Stimulated activated effector memory CD8-positive, alpha-beta T cell treated with anti-CD3 and anti-CD28 coated beads, Interleukin-12 subunit alpha, Interleukin-12 subunit beta, amount 100 ng/mL, for 72 hours (primary cell): ENCODE measurements around the gene ITIH4.

ENCODE experiments used
- ATAC-seq: fragments of 150-1000 bp; cut with Tn5 transposase; 2 replicates; pipeline ENCODE4 v1.10.0; 2021
- DNase-seq, 2 donors: peaks; one replicate each; pipeline ENCODE4 v3.0.0; 2021 to 2022; ENCODE audit warnings: low spot score in 2 of 2
- H3K27ac Mint-ChIP-seq: one replicate; pipeline ENCODE4 v1.8.0; 2022; ENCODE audit warnings: mild to moderate bottlenecking, mixed read lengths
- H3K36me3 Mint-ChIP-seq: one replicate; pipeline ENCODE4 v1.8.0; 2022; ENCODE audit warnings: mild to moderate bottlenecking, mixed read lengths
- H3K4me1 Mint-ChIP-seq: one replicate; pipeline ENCODE4 v1.8.0; 2022; ENCODE audit warnings: mixed read lengths
- H3K4me3 Mint-ChIP-seq: one replicate; pipeline ENCODE4 v1.8.0; 2022; ENCODE audit warnings: mild to moderate bottlenecking, mixed read lengths
- H3K9me3 Mint-ChIP-seq: one replicate; pipeline ENCODE4 v1.8.0; 2022; ENCODE audit warnings: mixed read lengths

ITIH4 gene

DNA sequence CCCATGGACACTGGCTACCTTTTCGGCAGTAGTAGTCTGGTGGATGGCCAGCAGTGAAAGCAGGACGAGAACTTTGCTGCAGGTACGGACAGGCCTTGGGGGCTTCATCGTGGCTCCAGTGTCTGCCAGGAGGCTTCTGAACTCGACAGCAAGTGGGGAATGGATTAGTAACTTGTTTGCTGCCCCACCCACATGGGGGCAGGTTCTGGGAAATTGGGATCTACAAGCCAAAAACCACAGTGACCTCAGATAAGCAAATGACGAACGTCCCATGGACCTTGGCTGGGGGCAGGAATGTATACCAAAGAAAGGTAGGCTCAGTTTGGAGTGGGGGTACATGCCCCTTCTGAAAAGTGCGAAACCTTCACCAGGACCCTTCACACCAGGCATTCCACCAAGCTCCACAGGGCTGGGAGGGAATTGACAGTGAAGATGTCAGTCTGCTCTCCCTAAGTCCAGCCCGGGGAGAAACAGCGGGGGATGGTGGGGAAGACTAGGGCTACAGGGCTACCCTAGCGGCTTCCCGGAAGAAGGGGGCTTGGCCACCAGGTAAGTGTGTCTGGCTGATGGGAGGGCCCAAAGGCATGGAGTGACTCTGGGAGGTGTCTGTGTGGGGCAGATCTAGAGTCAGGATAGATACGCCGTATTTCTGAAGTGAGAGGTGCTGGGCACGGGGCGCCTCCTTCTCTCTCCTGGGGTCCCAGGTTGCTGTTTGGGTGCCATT lies at the start of gene ITIH4:
Gene ITIH4 (minus strand): TSS at position 138 of the 724 bp plus-strand sequence. CDS start 30 bp downstream, at position 108.
- no peak within 1 kb of the TSS for H3K4me3 Mint-ChIP-seq
- H3K9me3 Mint-ChIP-seq, result no peaks in the 10 kb centered on the region
- H3K27ac Mint-ChIP-seq, result peak within 1 kb of the TSS; percentile 85
- DNase-seq (no peak), ATAC-seq (no peak)
- no peaks in the 10 kb centered on the region for H3K36me3 Mint-ChIP-seq
- peaks cover 7% of the 10 kb centered on the region for H3K4me1 Mint-ChIP-seq

- DNase-seq (no peak), ATAC-seq (peak; percentile 8)
- H3K27ac Mint-ChIP-seq, result peak overlapping the region; percentile 60
- no peak overlapping the region for H3K4me3 Mint-ChIP-seq
- peaks cover 53% of the 10 kb centered on the region for H3K4me1 Mint-ChIP-seq
- no peaks in the 10 kb centered on the region for H3K9me3 Mint-ChIP-seq
- peaks cover under 1% of the 10 kb centered on the region for H3K36me3 Mint-ChIP-seq
Measured at GRCh38 chr3:52880047-52880446, 49.6 kb upstream of the ITIH4 start.

DNA sequence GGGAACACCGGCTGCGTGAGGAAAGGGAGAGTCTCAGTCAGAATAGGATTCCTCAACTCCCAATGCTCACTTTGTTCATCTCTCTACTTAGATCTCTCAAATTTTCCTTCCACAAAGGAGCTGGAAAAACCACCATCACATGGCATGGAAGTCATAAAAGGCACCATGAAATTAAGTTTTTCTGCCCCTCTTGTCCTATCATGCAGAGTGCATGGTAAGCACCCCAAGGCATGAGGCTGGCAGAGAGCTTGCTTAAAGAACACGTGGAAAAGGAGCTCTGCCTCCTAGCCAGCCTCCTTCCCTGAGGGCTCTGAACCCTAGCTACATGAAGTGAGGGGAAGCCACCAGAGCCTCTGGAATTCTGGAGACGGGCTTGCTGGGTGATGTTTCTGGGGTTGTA lies 49.1 kb upstream of the ITIH4 start:
- Mint-ChIP-seq H3K27ac (no peak overlapping the region), H3K9me3 (no peaks in the 10 kb centered on the region), H3K4me1 (peaks cover 58% of the 10 kb centered on the region), H3K4me3 (no peak overlapping the region), H3K36me3 (no peaks in the 10 kb centered on the region)
- ATAC-seq (no peak), DNase-seq (no peak)

DNA sequence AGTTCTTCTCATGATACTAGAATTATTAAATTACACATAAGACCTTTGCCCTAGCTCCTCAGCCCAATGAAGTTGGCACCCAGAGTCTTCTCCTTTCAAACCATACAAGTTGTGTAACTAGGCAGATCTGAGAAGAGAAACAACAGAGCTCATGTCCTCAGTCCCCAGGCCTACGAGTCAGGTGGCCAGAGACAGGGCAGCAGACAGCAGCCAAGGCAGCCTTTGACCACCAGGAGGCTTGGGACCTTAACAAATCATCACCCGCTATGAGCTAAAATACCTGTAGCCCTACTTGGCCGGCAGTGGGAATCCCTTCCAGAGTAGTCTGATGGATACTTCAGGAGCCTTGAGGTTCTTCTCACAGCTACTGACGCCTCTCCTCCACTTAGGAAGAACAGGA lies 48.6 kb upstream of the ITIH4 start:
- Mint-ChIP-seq H3K4me3 (no peak overlapping the region), H3K9me3 (no peaks in the 10 kb centered on the region), H3K4me1 (peaks cover 63% of the 10 kb centered on the region), H3K36me3 (no peaks in the 10 kb centered on the region), H3K27ac (no peak overlapping the region)
- DNase-seq (no peak), ATAC-seq (no peak)

DNA sequence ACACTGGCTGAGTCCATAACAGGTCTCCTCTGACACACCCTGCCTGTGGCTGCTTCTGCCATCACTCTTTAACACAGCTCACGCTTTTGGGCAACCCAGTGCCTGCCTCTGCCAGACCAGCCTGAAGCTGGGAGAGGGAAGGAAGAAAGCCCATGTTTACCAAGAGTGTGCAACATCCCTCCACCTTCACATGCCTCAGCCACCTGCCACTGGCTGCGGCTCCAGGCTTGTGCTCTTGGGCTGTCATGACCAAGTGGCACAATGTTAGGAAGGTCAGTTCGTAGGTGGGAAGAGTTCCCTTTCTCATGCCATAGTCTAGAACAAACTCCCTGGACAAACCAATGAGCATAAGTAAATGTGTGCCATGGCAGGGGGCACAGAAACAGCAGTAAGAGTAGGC lies 46.6 kb upstream of the ITIH4 start:
- no peak for ATAC-seq
- no peak for DNase-seq
- peaks cover 59% of the 10 kb centered on the region for H3K4me1 Mint-ChIP-seq

GRCh38 chr3:52874864-52875587 lies 44.6 kb upstream of the ITIH4 start:
- peaks cover 62% of the 10 kb centered on the region for H3K4me1 Mint-ChIP-seq
- no peaks in the 10 kb centered on the region for H3K9me3 Mint-ChIP-seq
- H3K36me3 Mint-ChIP-seq, result no peaks in the 10 kb centered on the region
- no peak overlapping the region for H3K27ac Mint-ChIP-seq
- ATAC-seq (no peak), DNase-seq (no peak)
- no peak overlapping the region for H3K4me3 Mint-ChIP-seq

More for the DNA sequence above, 46.6 kb upstream of the ITIH4 start:
- no peaks in the 10 kb centered on the region for H3K9me3 Mint-ChIP-seq
- H3K4me3 Mint-ChIP-seq, result no peak overlapping the region
- H3K27ac Mint-ChIP-seq, result no peak overlapping the region
- no peaks in the 10 kb centered on the region for H3K36me3 Mint-ChIP-seq

- no peaks in the 10 kb centered on the region for H3K9me3 Mint-ChIP-seq
- no peak overlapping the region for H3K4me3 Mint-ChIP-seq
- DNase-seq (no peak), ATAC-seq (no peak)
- peak overlapping the region; percentile 29 for H3K27ac Mint-ChIP-seq
- no peaks in the 10 kb centered on the region for H3K36me3 Mint-ChIP-seq
- peaks cover 58% of the 10 kb centered on the region for H3K4me1 Mint-ChIP-seq
Measured at GRCh38 chr3:52874160-52874701, 43.8 kb upstream of the ITIH4 start.

DNA sequence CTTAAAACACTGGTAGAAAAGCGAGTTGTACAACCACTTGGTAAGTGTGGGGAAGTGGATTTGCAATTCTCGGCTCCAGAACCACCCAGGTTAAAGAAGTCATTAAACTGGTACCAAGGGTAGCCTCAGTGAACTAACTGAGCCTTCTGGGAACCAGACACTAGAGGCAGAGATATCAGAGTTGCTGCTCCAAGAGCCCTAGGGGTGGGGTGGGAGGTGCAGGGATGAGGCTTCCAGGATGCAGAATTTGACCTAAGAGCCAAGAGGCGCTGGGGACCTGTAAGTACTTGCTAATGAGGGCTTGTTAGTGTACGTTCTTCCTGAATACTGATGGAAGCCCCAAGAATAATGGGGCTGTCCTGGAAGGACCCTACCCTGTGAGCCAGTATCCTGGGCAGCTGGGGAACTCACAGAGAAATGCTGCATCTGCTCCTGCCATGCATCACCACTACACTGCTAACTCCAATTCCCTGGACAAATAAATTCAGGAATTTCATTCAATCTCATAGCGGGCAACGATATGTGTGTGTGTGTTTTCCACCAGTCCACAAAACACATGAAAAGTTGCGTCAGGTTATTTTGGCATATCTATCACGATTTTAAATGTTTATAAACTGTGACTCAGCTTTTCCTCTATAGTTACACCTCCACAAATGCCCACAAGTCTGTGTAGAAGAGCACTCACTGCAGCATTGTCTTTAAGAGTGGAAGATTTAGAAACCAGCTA lies 43.1 kb upstream of the ITIH4 start:
- DNase-seq, result no peak
- H3K4me3 Mint-ChIP-seq, result no peak overlapping the region
- peak overlapping the region; percentile 29 for H3K27ac Mint-ChIP-seq
- no peaks in the 10 kb centered on the region for H3K36me3 Mint-ChIP-seq
- peaks cover 55% of the 10 kb centered on the region for H3K4me1 Mint-ChIP-seq
- H3K9me3 Mint-ChIP-seq, result no peaks in the 10 kb centered on the region
- ATAC-seq, result peak; percentile 46

GRCh38 chr3:52872245-52872644 lies 41.8 kb upstream of the ITIH4 start:
- DNase-seq (no peak), ATAC-seq (no peak)
- Mint-ChIP-seq H3K4me3 (no peak overlapping the region), H3K9me3 (no peaks in the 10 kb centered on the region), H3K27ac (peak overlapping the region; percentile 69), H3K4me1 (peaks cover 52% of the 10 kb centered on the region), H3K36me3 (no peaks in the 10 kb centered on the region)

DNA sequence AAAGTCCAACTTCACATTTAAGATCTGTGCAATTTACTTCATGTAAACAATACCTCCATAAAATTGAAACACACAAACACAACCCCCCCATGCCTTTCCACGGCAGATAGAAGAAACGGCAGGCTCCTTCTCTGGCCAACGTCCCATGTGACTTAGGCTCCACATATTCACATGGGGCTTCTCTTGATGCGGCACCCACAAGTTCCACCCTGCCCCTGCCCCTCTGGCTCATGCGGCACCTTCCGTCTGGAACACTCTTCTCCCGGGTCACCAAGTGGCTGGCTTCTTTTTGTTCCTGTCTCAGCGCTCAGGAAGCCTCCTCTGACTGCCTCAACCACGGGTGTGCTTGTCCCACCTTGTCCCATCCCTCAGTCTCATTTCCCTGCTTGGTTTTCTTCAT lies 41.3 kb upstream of the ITIH4 start:
- ATAC-seq (no peak), DNase-seq (no peak)
- no peaks in the 10 kb centered on the region for H3K9me3 Mint-ChIP-seq
- H3K4me3 Mint-ChIP-seq, result no peak overlapping the region
- peak overlapping the region; percentile 69 for H3K27ac Mint-ChIP-seq
- H3K36me3 Mint-ChIP-seq, result no peaks in the 10 kb centered on the region
- peaks cover 48% of the 10 kb centered on the region for H3K4me1 Mint-ChIP-seq

- peak overlapping the region; percentile 69 for H3K27ac Mint-ChIP-seq
- H3K4me1 Mint-ChIP-seq, result peaks cover 53% of the 10 kb centered on the region
- ATAC-seq, result no peak
- no peak for DNase-seq
- peaks cover 2% of the 10 kb centered on the region for H3K9me3 Mint-ChIP-seq
- peaks cover 5% of the 10 kb centered on the region for H3K36me3 Mint-ChIP-seq
- H3K4me3 Mint-ChIP-seq, result no peak overlapping the region
Measured at GRCh38 chr3:52870471-52870870, 40.0 kb upstream of the ITIH4 start.

GRCh38 chr3:52866427-52866826 lies 36.0 kb upstream of the ITIH4 start:
- DNase-seq, result no peak
- ATAC-seq, result no peak
- Mint-ChIP-seq H3K36me3 (peaks cover 5% of the 10 kb centered on the region), H3K9me3 (peaks cover 5% of the 10 kb centered on the region), H3K4me3 (no peak overlapping the region), H3K27ac (peak overlapping the region; percentile 13), H3K4me1 (peaks cover 36% of the 10 kb centered on the region)

DNA sequence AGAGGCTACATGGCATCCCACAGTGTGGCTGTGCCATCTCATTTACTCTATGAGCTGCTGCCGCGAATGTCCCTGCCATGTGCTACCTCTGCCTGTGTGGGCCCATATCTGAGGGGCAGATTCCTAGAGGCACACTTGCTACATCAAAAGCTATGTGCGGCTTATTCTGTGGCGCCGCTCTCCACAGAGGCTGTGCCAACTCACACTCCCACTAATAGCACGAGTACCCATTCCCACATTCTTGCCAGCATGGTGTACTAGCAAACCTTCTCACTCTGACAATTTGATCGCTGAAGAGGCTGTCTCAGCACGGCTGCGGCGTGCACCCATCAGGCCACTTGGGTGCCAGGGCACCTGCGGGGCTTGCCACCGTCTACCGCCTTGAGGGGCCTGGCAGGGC lies 35.5 kb upstream of the ITIH4 start:
- ATAC-seq (no peak), DNase-seq (no peak)
- Mint-ChIP-seq H3K4me1 (peaks cover 31% of the 10 kb centered on the region), H3K27ac (peak overlapping the region; percentile 13), H3K9me3 (peaks cover 5% of the 10 kb centered on the region), H3K36me3 (peaks cover 5% of the 10 kb centered on the region), H3K4me3 (no peak overlapping the region)

- DNase-seq (no peak), ATAC-seq (no peak)
- peaks cover 3% of the 10 kb centered on the region for H3K9me3 Mint-ChIP-seq
- no peak overlapping the region for H3K4me3 Mint-ChIP-seq
- H3K36me3 Mint-ChIP-seq, result no peaks in the 10 kb centered on the region
- H3K27ac Mint-ChIP-seq, result peak overlapping the region; percentile 26
- H3K4me1 Mint-ChIP-seq, result peaks cover 32% of the 10 kb centered on the region
Measured at GRCh38 chr3:52860424-52860768, 29.9 kb upstream of the ITIH4 start.

DNA sequence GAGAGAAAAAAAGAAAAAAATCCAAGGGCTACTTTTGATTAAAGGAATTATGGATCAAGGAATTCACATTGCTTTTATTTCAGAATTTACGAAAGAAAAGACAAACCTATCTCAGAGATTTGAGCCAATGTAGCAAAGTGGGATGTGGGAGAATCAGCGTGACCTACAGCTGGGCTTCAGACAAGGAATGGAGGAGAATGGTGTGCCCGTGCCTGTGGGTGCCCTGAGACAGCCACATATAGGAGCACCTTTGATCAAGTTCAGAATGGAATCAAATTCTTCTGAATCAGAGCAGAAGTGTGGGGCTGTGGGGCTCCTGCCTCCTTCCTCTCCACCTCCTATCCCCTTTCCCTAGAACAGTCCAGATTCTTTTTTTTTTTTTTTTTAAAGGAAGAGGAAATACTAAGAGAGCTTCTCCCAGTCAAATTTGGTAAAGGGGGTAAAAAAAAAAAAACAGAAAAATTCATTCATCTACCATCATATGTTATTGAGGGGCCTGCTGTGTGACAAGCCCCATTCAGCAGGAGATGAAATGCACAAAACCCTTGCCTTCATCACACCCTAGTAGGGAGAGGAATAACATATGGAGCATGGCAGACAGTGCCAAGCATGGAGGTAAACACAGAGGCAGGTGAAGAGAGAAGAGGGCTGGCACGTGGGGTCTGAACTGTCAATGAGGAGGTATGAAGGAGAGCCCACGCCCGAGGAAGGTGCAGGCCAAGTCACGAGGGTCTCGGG lies 29.4 kb upstream of the ITIH4 start:
- Mint-ChIP-seq H3K4me3 (no peak overlapping the region), H3K36me3 (no peaks in the 10 kb centered on the region), H3K4me1 (peaks cover 32% of the 10 kb centered on the region), H3K9me3 (no peaks in the 10 kb centered on the region), H3K27ac (peak overlapping the region; percentile 26)
- DNase-seq, result no peak
- ATAC-seq, result no peak
